KOPT-K1 (cell line): ENCODE results near the gene ZNF506.
"Not testable (repeated sequence)": the region's sequence is repeated elsewhere in the genome, so short reads cannot be mapped to it uniquely, and the experiment has no call there.

Experiments used
- H3K27ac ChIP-seq: fragments of 200-600 bp; sonication (generic); 2 replicates; pipeline ENCODE4 v1.5.1; 2016; ENCODE audit warnings: antibody characterized with exemption, mild to moderate bottlenecking, low read depth, low read length; ENCODE audit not compliant: poor library complexity, severe bottlenecking
- H3K36me3 ChIP-seq: fragments of 200-600 bp; sonication (generic); 2 replicates; pipeline ENCODE4 v1.5.1; 2017; ENCODE audit warnings: antibody characterized with exemption, mild to moderate bottlenecking, low read length, moderate library complexity; ENCODE audit not compliant: insufficient read depth
- H3K9me3 ChIP-seq: fragments of 200-600 bp; sonication (generic); 2 replicates; pipeline ENCODE4 v1.5.1; 2017; ENCODE audit warnings: antibody characterized with exemption, low read length, mild to moderate bottlenecking; ENCODE audit not compliant: insufficient read depth, poor library complexity, severe bottlenecking

Gene ZNF506

GRCh38 chr19:19817357-19817756, 4.2 kb downstream of the ZNF506 start:
- Histone ChIP-seq H3K36me3 (peaks cover 78% of the 10 kb centered on the region), H3K27ac (no peak overlapping the region), H3K9me3 (peaks cover 80% of the 10 kb centered on the region)

- H3K9me3 ChIP-seq = peaks cover 86% of the 10 kb centered on the region
- H3K36me3 ChIP-seq = peaks cover 85% of the 10 kb centered on the region
- peak overlapping the region; percentile 11 for H3K27ac ChIP-seq
Measured at GRCh38 chr19:19816679-19817078, 4.9 kb downstream of the ZNF506 start.

GRCh38 chr19:19811999-19812398, 9.6 kb downstream of the ZNF506 start:
- not testable (repeated sequence) for H3K27ac ChIP-seq
- H3K9me3 ChIP-seq = peaks cover 98% of the 10 kb centered on the region
- H3K36me3 ChIP-seq = peaks cover 98% of the 10 kb centered on the region

GRCh38 chr19:19805480-19805879, 16.1 kb downstream of the ZNF506 start:
- Histone ChIP-seq H3K36me3 (peaks cover 92% of the 10 kb centered on the region), H3K27ac (no peak overlapping the region), H3K9me3 (peaks cover 93% of the 10 kb centered on the region)

GRCh38 chr19:19788015-19788414, 33.5 kb downstream of the ZNF506 start:
- Histone ChIP-seq H3K9me3 (peaks cover 83% of the 10 kb centered on the region), H3K27ac (no peak overlapping the region), H3K36me3 (peaks cover 87% of the 10 kb centered on the region)

GRCh38 chr19:19785476-19785875, 36.1 kb downstream of the ZNF506 start:
- H3K27ac ChIP-seq = not testable (repeated sequence)
- peaks cover 82% of the 10 kb centered on the region for H3K9me3 ChIP-seq
- peaks cover 86% of the 10 kb centered on the region for H3K36me3 ChIP-seq

- Histone ChIP-seq H3K36me3 (peaks cover 79% of the 10 kb centered on the region), H3K9me3 (peaks cover 74% of the 10 kb centered on the region), H3K27ac (no peak overlapping the region)
Measured at GRCh38 chr19:19782783-19783182, 38.8 kb downstream of the ZNF506 start.

- H3K36me3 ChIP-seq = peaks cover 71% of the 10 kb centered on the region
- peaks cover 67% of the 10 kb centered on the region for H3K9me3 ChIP-seq
- H3K27ac ChIP-seq = not testable (repeated sequence)
Measured at GRCh38 chr19:19781791-19782190, 39.8 kb downstream of the ZNF506 start.

GRCh38 chr19:19778666-19779065, 42.9 kb downstream of the ZNF506 start:
- H3K27ac ChIP-seq = no peak overlapping the region
- peaks cover 45% of the 10 kb centered on the region for H3K9me3 ChIP-seq
- H3K36me3 ChIP-seq = peaks cover 47% of the 10 kb centered on the region

- Histone ChIP-seq H3K27ac (peak overlapping the region; percentile 74), H3K9me3 (peaks cover 42% of the 10 kb centered on the region), H3K36me3 (peaks cover 43% of the 10 kb centered on the region)
Measured at GRCh38 chr19:19777692-19778091, 43.9 kb downstream of the ZNF506 start.

- Histone ChIP-seq H3K36me3 (peaks cover 30% of the 10 kb centered on the region), H3K9me3 (peaks cover 29% of the 10 kb centered on the region), H3K27ac (peak overlapping the region; percentile 74)
Measured at GRCh38 chr19:19776206-19777008, 45.1 kb downstream of the ZNF506 start.

- Histone ChIP-seq H3K27ac (peak overlapping the region; percentile 74), H3K9me3 (peaks cover 23% of the 10 kb centered on the region), H3K36me3 (peaks cover 26% of the 10 kb centered on the region)
Measured at GRCh38 chr19:19775891-19776205, 45.7 kb downstream of the ZNF506 start.

- H3K27ac ChIP-seq = no peak overlapping the region
- H3K36me3 ChIP-seq = peaks cover 18% of the 10 kb centered on the region; the same call in 1 of the 2 replicates
- H3K9me3 ChIP-seq = peaks cover 17% of the 10 kb centered on the region
Measured at GRCh38 chr19:19774354-19775033, 47.1 kb downstream of the ZNF506 start.

GRCh38 chr19:19771963-19772362, 49.6 kb downstream of the ZNF506 start:
- not testable (repeated sequence) for H3K36me3 ChIP-seq, H3K9me3 ChIP-seq

GRCh38 chr19:19769971-19770370, 51.6 kb downstream of the ZNF506 start:
- H3K9me3 ChIP-seq, H3K36me3 ChIP-seq, H3K27ac ChIP-seq: not testable (repeated sequence)

More at GRCh38 chr19:19771963-19772362, 49.6 kb downstream of the ZNF506 start:
- H3K27ac ChIP-seq = not testable (repeated sequence)

GRCh38 chr19:19758164-19758563, 63.4 kb downstream of the ZNF506 start:
- Histone ChIP-seq H3K9me3 (peaks cover 23% of the 10 kb centered on the region), H3K27ac (no peak overlapping the region), H3K36me3 (no peaks in the 10 kb centered on the region)
